OCI-LY7 (cell line): Measurements from ENCODE around the gene CORO7. TPM values are rescaled to one million over a fixed set of nuclear protein-coding genes. Genes with fewer than 3 reads are reported as not detected.

ENCODE experiments used
- BruUV-seq: library from RNA; stranded (reverse); fragments of 400-500 nt; replicated peaks from 2 replicates; lab custom pipeline; 2021; lab: Mats Ljungman, UMichigan
- CTCF ChIA-PET: fragments of 300-600 bp; sonication (Branson Sonifier 250); formaldehyde crosslinking; loops from one replicate; lab custom pipeline; 2022; ENCODE audit warnings: antibody characterized with exemption; ENCODE audit not compliant: unreplicated experiment; lab: Charles Lee
- POLR2A ChIA-PET: fragments of 300-600 bp; sonication (Branson Sonifier 250); formaldehyde crosslinking; loops from one replicate; lab custom pipeline; 2022; ENCODE audit warnings: antibody characterized with exemption; lab: Charles Lee
- DNase-seq: peaks from one replicate; pipeline ENCODE4 v3.0.0-alpha.2; 2015; ENCODE audit warnings: low spot score
- H2AFZ ChIP-seq: fragments of 200-600 bp; sonication (generic), shearing (Covaris generic); 2 replicates; pipeline ENCODE4 v1.6.1; 2014; ENCODE audit warnings: mild to moderate bottlenecking, antibody characterized with exemption, low read length, moderate library complexity
- H3K27ac ChIP-seq: fragments of 200-600 bp; sonication (generic); 2 replicates; pipeline ENCODE4 v1.5.1; 2014; ENCODE audit warnings: mixed run types, low read depth, mild to moderate bottlenecking, moderate library complexity, low read length, inconsistent platforms; ENCODE audit not compliant: poor library complexity, severe bottlenecking
- H3K36me3 ChIP-seq: fragments of 200-600 bp; sonication (generic); 2 replicates; pipeline ENCODE4 v1.6.1; 2014; ENCODE audit warnings: mild to moderate bottlenecking, antibody characterized with exemption, low read length, moderate library complexity, mixed read lengths; ENCODE audit not compliant: insufficient read depth
- H3K4me1 ChIP-seq: fragments of 200-600 bp; sonication (generic); 2 replicates; pipeline ENCODE4 v1.5.1; 2014; ENCODE audit warnings: mild to moderate bottlenecking, low read length; ENCODE audit not compliant: insufficient read depth, poor library complexity, severe bottlenecking
- H3K4me2 ChIP-seq: fragments of 200-600 bp; sonication (generic); 2 replicates; pipeline ENCODE4 v1.6.1; 2014; ENCODE audit warnings: mild to moderate bottlenecking, low read length
- H3K4me3 ChIP-seq: fragments of 200-600 bp; sonication (generic); 2 replicates; pipeline ENCODE4 v1.5.1; 2014; ENCODE audit warnings: mild to moderate bottlenecking, low read depth, low read length; ENCODE audit not compliant: poor library complexity, severe bottlenecking
- H3K79me2 ChIP-seq: fragments of 200-600 bp; sonication (generic); 2 replicates; pipeline ENCODE4 v1.6.1; 2016; ENCODE audit warnings: low read depth, mild to moderate bottlenecking, low read length, moderate library complexity, mixed read lengths; ENCODE audit not compliant: insufficient read depth
- H3K9me2 ChIP-seq: fragments of 200-600 bp; sonication (generic); 2 replicates; pipeline ENCODE4 v1.6.1; 2016; ENCODE audit warnings: mild to moderate bottlenecking, low read length, mixed read lengths; ENCODE audit not compliant: insufficient read depth
- H3K9me3 ChIP-seq: fragments of 200-600 bp; sonication (generic); 2 replicates; pipeline ENCODE4 v1.6.1; 2014; ENCODE audit warnings: mild to moderate bottlenecking, mixed run types, low read length, mixed read lengths
- H4K20me1 ChIP-seq: fragments of 200-600 bp; sonication (generic); 2 replicates; pipeline ENCODE4 v1.6.1; 2014; ENCODE audit warnings: mild to moderate bottlenecking, antibody characterized with exemption, low read length, moderate library complexity, mixed read lengths; ENCODE audit not compliant: insufficient read depth
- CTCF ChIP-seq: fragments of 200-600 bp; sonication (generic); conservative IDR thresholded peaks from 2 replicates; pipeline ENCODE4 v1.5.1; 2014; ENCODE audit warnings: mild to moderate bottlenecking, antibody characterized with exemption, low read length, moderate library complexity, mixed read lengths
- EZH2phosphoT487 ChIP-seq: fragments of 200-600 bp; sonication (generic); IDR thresholded peaks from 2 replicates; pipeline ENCODE4 v1.6.1; 2018; ENCODE audit warnings: low read depth, borderline replicate concordance, mild to moderate bottlenecking, mixed run types, antibody characterized with exemption, low read length, moderate library complexity, mixed read lengths
- intact Hi-C: fragments of 100-400 bp; cut with micrococcal nuclease; formaldehyde crosslinking; loops from one replicate; pipeline ENCODE4 v1.10.0; 2022; ENCODE audit not compliant: unreplicated experiment
- total RNA-seq, 2 experiments: library from RNA; depleted of rRNA in 1 of 2; stranded (reverse); fragments of >200 nt in 1 of 2; shearing (Covaris generic) in 1 of 2; gene quantifications; 2 replicates each; pipeline ENCODE4 v1.2.3, GENCODE V29; 2014 to 2022

CORO7 gene
- total RNA-seq, 2 experiments from 2014 or later, result 77.2 to 112 TPM

GRCh38 chr16:4393240-4393600 lies 23.2 kb downstream of the CORO7 start:
- H3K36me3 ChIP-seq, result peaks cover 77% of the 10 kb centered on the region
- no peak for TF ChIP-seq EZH2phosphoT487
- no peak for TF ChIP-seq CTCF
- BruUV-seq, result no TSS peak
- peaks cover 7% of the 10 kb centered on the region for H3K4me1 ChIP-seq
- H3K79me2 ChIP-seq, result no peaks in the 10 kb centered on the region
- no peaks in the 10 kb centered on the region for H4K20me1 ChIP-seq
- H3K4me2 ChIP-seq, result no peak overlapping the region
- H3K4me3 ChIP-seq, result no peak overlapping the region
- no peak overlapping the region for H3K27ac ChIP-seq
- POLR2A ChIA-PET, result no interaction called here
- no peaks in the 10 kb centered on the region for H3K9me2 ChIP-seq
- intact Hi-C loops, result no loop called here
- no peak overlapping the region for H2AFZ ChIP-seq
- CTCF ChIA-PET, result interaction anchor here (0.5 kb wide), 1 partner anchor 110 kb away, joined by 5 read pairs; no protein-coding TSS in a partner anchor
- DNase-seq, result no peak
- H3K9me3 ChIP-seq, result no peaks in the 10 kb centered on the region

GRCh38 chr16:4392382-4393239 lies 23.8 kb downstream of the CORO7 start:
- CTCF ChIA-PET, result interaction anchor here (0.5 kb wide), 1 partner anchor 110 kb away, joined by 5 read pairs; no protein-coding TSS in a partner anchor
- TF ChIP-seq CTCF, result no peak
- no peak for TF ChIP-seq EZH2phosphoT487
- no TSS peak for BruUV-seq
- POLR2A ChIA-PET, result no interaction called here
- H3K9me2 ChIP-seq, result no peaks in the 10 kb centered on the region
- no peaks in the 10 kb centered on the region for H3K9me3 ChIP-seq
- no peak overlapping the region for H3K4me3 ChIP-seq
- H3K79me2 ChIP-seq, result no peaks in the 10 kb centered on the region
- H2AFZ ChIP-seq, result no peak overlapping the region
- peaks cover 77% of the 10 kb centered on the region for H3K36me3 ChIP-seq
- intact Hi-C loops, result no loop called here
- no peak overlapping the region for H3K4me2 ChIP-seq
- H3K4me1 ChIP-seq, result peaks cover 7% of the 10 kb centered on the region
- H4K20me1 ChIP-seq, result no peaks in the 10 kb centered on the region
- DNase-seq, result no peak
- H3K27ac ChIP-seq, result no peak overlapping the region
